GM23338 (cell line): ENCODE measurements around the gene OBSCN. TPM values are rescaled to one million over a fixed set of nuclear protein-coding genes. Genes with fewer than 3 reads are reported as not detected.
A peak's percentile ranks its signal among the peaks of the same experiment; 100 is the strongest.

ENCODE experiments used
- ATAC-seq: fragments of 200-7000 bp; cut with Tn5 transposase; 3 replicates; pipeline ENCODE4 v1.9.1; 2020
- DNase-seq: peaks from one replicate; pipeline ENCODE4 v3.0.0-alpha.2; 2015; ENCODE audit warnings: low spot score
- H2AFZ ChIP-seq: fragments of 200-600 bp; sonication (generic); 2 replicates; pipeline ENCODE4 v1.8.0; 2016; ENCODE audit warnings: antibody characterized with exemption, mild to moderate bottlenecking, moderate library complexity
- H3F3A ChIP-seq: fragments of 200-600 bp; sonication (generic); replicated peaks from 2 replicates; pipeline ENCODE4 v1.8.0; 2017; ENCODE audit warnings: antibody characterized with exemption, mixed run types, low read depth
- H3K27ac ChIP-seq: fragments of 200-600 bp; sonication (generic); 2 replicates; pipeline ENCODE4 v1.6.1; 2016; ENCODE audit warnings: low read depth
- H3K27me3 ChIP-seq: fragments of 200-600 bp; sonication (generic); 2 replicates; pipeline ENCODE4 v1.8.0; 2016; ENCODE audit warnings: mild to moderate bottlenecking, mixed run types, moderate library complexity; ENCODE audit not compliant: insufficient read depth
- H3K36me3 ChIP-seq: fragments of 200-600 bp; sonication (generic); 2 replicates; pipeline ENCODE4 v1.8.0; 2016; ENCODE audit warnings: mild to moderate bottlenecking; ENCODE audit not compliant: insufficient read depth
- H3K4me1 ChIP-seq: fragments of 200-600 bp; sonication (generic); 2 replicates; pipeline ENCODE4 v1.8.0; 2016; ENCODE audit warnings: mild to moderate bottlenecking, moderate library complexity; ENCODE audit not compliant: insufficient read depth
- H3K4me2 ChIP-seq: fragments of 200-600 bp; sonication (generic); 2 replicates; pipeline ENCODE4 v1.7.1; 2017; ENCODE audit warnings: mixed run types
- H3K4me3 ChIP-seq: fragments of 200-600 bp; sonication (generic); 2 replicates; pipeline ENCODE4 v1.6.1; 2016; ENCODE audit warnings: mixed run types
- H3K79me2 ChIP-seq: fragments of 200-600 bp; sonication (generic); replicated peaks from 2 replicates; pipeline ENCODE4 v1.8.0; 2017; ENCODE audit warnings: mild to moderate bottlenecking; ENCODE audit not compliant: insufficient read depth
- H3K9me2 ChIP-seq: fragments of 200-600 bp; sonication (generic); 2 replicates; pipeline ENCODE4 v1.8.0; 2017; ENCODE audit not compliant: insufficient read depth
- H4K20me1 ChIP-seq: fragments of 200-600 bp; sonication (generic); replicated peaks from 2 replicates; pipeline ENCODE4 v1.8.0; 2017; ENCODE audit warnings: mild to moderate bottlenecking; ENCODE audit not compliant: insufficient read depth
- H3K27ac Mint-ChIP-seq: 2 replicates; pipeline ENCODE4 v1.8.0; 2020; ENCODE audit warnings: inconsistent platforms, mild to moderate bottlenecking, moderate library complexity, mixed read lengths
- H3K27me3 Mint-ChIP-seq: 3 replicates; pipeline ENCODE4 v1.8.0; 2022; ENCODE audit warnings: low read depth, mild to moderate bottlenecking, moderate library complexity, mixed read lengths, inconsistent platforms; ENCODE audit not compliant: insufficient read depth, poor library complexity
- H3K36me3 Mint-ChIP-seq: 3 replicates; pipeline ENCODE4 v1.8.0; 2021; ENCODE audit warnings: low read depth, mild to moderate bottlenecking, inconsistent platforms, moderate library complexity, mixed read lengths
- H3K4me1 Mint-ChIP-seq: 3 replicates; pipeline ENCODE4 v1.8.0; 2020; ENCODE audit warnings: mild to moderate bottlenecking, inconsistent platforms, mixed read lengths
- H3K4me3 Mint-ChIP-seq: 3 replicates; pipeline ENCODE4 v1.8.0; 2021; ENCODE audit warnings: moderate library complexity, mild to moderate bottlenecking, inconsistent platforms, mixed read lengths
- H3K9me3 Mint-ChIP-seq: 3 replicates; pipeline ENCODE4 v1.8.0; 2020; ENCODE audit warnings: moderate library complexity, mild to moderate bottlenecking, inconsistent platforms, mixed read lengths
- CREB1 ChIP-seq: fragments of 250-450 bp; sonication (Bioruptor Pico); IDR thresholded peaks from 2 replicates; pipeline ENCODE4 v1.5.0; 2020; ENCODE audit warnings: low read depth, mild to moderate bottlenecking, moderate library complexity
- JUNB ChIP-seq: IDR thresholded peaks from one replicate; pipeline ENCODE4 v1.6.1; 2016; ENCODE audit warnings: antibody characterized with exemption; ENCODE audit not compliant: unreplicated experiment
- POLR2AphosphoS5 ChIP-seq: IDR thresholded peaks from 2 replicates; pipeline ENCODE4 v1.6.1; 2016; ENCODE audit warnings: antibody characterized with exemption, low read depth
- polyA plus RNA-seq: library from polyadenylated mRNA; unstranded; fragments of >200 nt; fragmentation: Nextera tagmentation; extraction: Ambion mirVana; gene quantifications from 2 replicates; pipeline ENCODE4 v1.2.1, GENCODE V29; 2016
- total RNA-seq: library from RNA; depleted of rRNA; stranded (reverse); fragments of >200 nt; shearing (Covaris generic); gene quantifications from 2 replicates; pipeline ENCODE4 v1.2.3, GENCODE V29; 2014
- TF ChIP-seq, protein P1 (sequence below): IDR thresholded peaks from 2 replicates; pipeline ENCODE4 v1.6.1; 2016; ENCODE audit warnings: antibody characterized with exemption
- TF ChIP-seq, protein P2 (sequence below): IDR thresholded peaks from one replicate; pipeline ENCODE4 v1.6.1; 2018; ENCODE audit warnings: antibody characterized with exemption; ENCODE audit not compliant: unreplicated experiment
- TF ChIP-seq, protein P3 (sequence below), 2 experiments: fragments of 200-600 bp in 1 of 2; sonication (generic) in 1 of 2; conservative IDR thresholded peaks; 2 replicates each; pipeline versions ENCODE4 v1.5.1 to v1.6.1; 2016 to 2017; ENCODE audit warnings: antibody characterized with exemption in 2 of 2, low read depth in 2 of 2, mild to moderate bottlenecking in 2 of 2, moderate library complexity in 1 of 2

The OBSCN gene
- total and polyA plus RNA-seq, 2 experiments from 2014 or later, result 8.4 to 38.5 TPM

DNA sequence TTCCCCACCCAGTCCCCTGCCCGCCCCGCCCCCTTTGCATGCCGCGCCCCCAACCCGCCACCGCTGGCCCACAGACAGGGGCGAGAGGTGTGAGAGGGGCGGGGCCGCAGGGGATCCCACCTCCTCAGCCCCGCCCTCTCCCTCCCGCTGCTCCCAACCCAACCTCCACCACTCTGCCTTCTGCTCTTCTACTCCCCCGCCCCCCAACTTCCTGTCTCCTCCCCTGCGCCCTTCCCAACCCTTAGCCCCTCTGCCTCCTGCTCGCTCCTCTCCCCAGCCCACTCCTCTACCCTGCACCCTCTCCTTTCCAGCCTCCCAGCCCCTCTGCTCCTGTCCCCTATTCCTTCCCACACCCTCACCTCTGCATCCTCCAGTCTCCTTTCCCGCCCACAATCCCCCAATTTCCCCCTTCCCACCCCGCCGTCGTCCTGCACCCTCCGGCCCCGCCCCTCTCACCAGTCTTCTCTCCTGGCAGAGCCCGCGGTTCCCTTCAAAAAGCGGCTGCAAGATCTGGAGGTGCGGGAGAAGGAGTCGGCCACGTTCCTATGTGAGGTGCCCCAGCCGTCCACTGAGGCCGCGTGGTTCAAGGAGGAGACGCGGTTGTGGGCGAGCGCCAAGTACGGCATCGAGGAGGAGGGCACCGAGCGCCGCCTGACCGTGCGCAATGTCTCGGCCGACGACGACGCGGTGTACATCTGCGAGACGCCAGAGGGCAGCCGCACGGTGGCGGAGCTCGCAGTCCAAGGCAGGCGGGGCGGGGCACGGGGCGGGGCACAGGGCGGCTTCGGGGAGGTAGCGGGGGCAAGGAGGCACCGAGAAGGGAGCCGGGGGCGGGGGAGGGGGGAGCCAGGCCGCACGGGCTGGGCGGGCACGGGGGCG lies 5.4 kb downstream of the OBSCN start:
- Mint-ChIP-seq H3K36me3 (peaks cover 15% of the 10 kb centered on the region), H3K4me3 (peak overlapping the region; percentile 89), H3K27ac (peak overlapping the region; percentile 95), H3K9me3 (peaks cover 3% of the 10 kb centered on the region; the same call in 1 of the 3 replicates), H3K4me1 (0 out of 3 replicates have a peak, but pooled peaks cover 3% of the 10 kb centered on the region), H3K27me3 (peaks cover 20% of the 10 kb centered on the region)
- no peaks in the 10 kb centered on the region for H3K79me2 ChIP-seq
- DNase-seq (peak; percentile 98), ATAC-seq (peak; percentile 77)
- H2AFZ ChIP-seq, result peak overlapping the region; percentile 84; the same call in 1 of the 2 replicates
- TF ChIP-seq POLR2AphosphoS5, result peak; percentile 67
- TF ChIP-seq, protein P1, sequence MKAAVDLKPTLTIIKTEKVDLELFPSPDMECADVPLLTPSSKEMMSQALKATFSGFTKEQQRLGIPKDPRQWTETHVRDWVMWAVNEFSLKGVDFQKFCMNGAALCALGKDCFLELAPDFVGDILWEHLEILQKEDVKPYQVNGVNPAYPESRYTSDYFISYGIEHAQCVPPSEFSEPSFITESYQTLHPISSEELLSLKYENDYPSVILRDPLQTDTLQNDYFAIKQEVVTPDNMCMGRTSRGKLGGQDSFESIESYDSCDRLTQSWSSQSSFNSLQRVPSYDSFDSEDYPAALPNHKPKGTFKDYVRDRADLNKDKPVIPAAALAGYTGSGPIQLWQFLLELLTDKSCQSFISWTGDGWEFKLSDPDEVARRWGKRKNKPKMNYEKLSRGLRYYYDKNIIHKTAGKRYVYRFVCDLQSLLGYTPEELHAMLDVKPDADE, result peak; percentile 66; the same call in 1 of the 2 replicates
- TF ChIP-seq, protein P2, sequence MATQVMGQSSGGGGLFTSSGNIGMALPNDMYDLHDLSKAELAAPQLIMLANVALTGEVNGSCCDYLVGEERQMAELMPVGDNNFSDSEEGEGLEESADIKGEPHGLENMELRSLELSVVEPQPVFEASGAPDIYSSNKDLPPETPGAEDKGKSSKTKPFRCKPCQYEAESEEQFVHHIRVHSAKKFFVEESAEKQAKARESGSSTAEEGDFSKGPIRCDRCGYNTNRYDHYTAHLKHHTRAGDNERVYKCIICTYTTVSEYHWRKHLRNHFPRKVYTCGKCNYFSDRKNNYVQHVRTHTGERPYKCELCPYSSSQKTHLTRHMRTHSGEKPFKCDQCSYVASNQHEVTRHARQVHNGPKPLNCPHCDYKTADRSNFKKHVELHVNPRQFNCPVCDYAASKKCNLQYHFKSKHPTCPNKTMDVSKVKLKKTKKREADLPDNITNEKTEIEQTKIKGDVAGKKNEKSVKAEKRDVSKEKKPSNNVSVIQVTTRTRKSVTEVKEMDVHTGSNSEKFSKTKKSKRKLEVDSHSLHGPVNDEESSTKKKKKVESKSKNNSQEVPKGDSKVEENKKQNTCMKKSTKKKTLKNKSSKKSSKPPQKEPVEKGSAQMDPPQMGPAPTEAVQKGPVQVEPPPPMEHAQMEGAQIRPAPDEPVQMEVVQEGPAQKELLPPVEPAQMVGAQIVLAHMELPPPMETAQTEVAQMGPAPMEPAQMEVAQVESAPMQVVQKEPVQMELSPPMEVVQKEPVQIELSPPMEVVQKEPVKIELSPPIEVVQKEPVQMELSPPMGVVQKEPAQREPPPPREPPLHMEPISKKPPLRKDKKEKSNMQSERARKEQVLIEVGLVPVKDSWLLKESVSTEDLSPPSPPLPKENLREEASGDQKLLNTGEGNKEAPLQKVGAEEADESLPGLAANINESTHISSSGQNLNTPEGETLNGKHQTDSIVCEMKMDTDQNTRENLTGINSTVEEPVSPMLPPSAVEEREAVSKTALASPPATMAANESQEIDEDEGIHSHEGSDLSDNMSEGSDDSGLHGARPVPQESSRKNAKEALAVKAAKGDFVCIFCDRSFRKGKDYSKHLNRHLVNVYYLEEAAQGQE, result no peak
- no peak for TF ChIP-seq JUNB
- TF ChIP-seq, protein P3, sequence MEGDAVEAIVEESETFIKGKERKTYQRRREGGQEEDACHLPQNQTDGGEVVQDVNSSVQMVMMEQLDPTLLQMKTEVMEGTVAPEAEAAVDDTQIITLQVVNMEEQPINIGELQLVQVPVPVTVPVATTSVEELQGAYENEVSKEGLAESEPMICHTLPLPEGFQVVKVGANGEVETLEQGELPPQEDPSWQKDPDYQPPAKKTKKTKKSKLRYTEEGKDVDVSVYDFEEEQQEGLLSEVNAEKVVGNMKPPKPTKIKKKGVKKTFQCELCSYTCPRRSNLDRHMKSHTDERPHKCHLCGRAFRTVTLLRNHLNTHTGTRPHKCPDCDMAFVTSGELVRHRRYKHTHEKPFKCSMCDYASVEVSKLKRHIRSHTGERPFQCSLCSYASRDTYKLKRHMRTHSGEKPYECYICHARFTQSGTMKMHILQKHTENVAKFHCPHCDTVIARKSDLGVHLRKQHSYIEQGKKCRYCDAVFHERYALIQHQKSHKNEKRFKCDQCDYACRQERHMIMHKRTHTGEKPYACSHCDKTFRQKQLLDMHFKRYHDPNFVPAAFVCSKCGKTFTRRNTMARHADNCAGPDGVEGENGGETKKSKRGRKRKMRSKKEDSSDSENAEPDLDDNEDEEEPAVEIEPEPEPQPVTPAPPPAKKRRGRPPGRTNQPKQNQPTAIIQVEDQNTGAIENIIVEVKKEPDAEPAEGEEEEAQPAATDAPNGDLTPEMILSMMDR (conservative IDR thresholded peaks at IDR 0.05; ENCODE audit: low read depth in 2 of 2), result peak; percentile 41 to 73
- peak; percentile 77 for TF ChIP-seq CREB1 (CRISPR knock-in tag)
- peak overlapping the region; percentile 82 for H3K4me3 ChIP-seq
- H3K27ac ChIP-seq, result 0 out of 2 replicates have a peak overlapping the region, but pooled peaks have one; percentile 74
- peak overlapping the region; percentile 80 for H3K4me2 ChIP-seq
- no peaks in the 10 kb centered on the region for H3F3A ChIP-seq
- peaks cover 18% of the 10 kb centered on the region for H3K27me3 ChIP-seq
- H4K20me1 ChIP-seq, result peaks cover 8% of the 10 kb centered on the region; the same call in 1 of the 2 replicates
- H3K4me1 ChIP-seq, result no peaks in the 10 kb centered on the region
- H3K9me2 ChIP-seq, result no peaks in the 10 kb centered on the region
- H3K36me3 ChIP-seq, result 0 out of 2 replicates have a peak, but pooled peaks cover under 1% of the 10 kb centered on the region
